ENCODE results near the gene GATD1.

Gene GATD1

DNA sequence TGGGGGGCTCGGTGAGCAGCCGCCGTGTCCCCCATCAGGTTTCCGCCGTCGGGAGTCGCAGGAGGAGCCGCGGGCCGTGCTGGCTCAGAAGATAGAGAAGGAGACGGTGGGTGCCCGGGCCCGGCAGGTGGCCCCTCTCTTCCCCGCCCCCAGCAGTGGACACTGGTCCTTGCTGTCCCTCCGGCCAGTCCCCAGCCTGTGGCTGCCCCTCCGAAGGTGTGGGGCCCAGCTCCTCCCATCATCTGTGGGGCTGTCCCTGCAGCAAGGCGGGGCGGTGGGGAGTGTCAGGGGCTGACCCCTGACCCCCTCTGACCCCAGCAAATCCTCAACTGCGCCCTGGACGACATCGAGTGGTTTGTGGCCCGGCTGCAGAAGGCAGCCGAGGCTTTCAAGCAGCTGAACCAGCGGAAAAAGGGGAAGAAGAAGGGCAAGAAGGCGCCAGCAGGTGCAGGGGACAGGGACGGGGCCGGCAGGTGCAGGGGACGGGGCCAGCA, 56.0 kb downstream of the GATD1 start:
- no peak overlapping the region for H3K4me3 ChIP-seq (ENCODE audit: low read depth, low read length)
- TF ChIP-seq, protein P1, sequence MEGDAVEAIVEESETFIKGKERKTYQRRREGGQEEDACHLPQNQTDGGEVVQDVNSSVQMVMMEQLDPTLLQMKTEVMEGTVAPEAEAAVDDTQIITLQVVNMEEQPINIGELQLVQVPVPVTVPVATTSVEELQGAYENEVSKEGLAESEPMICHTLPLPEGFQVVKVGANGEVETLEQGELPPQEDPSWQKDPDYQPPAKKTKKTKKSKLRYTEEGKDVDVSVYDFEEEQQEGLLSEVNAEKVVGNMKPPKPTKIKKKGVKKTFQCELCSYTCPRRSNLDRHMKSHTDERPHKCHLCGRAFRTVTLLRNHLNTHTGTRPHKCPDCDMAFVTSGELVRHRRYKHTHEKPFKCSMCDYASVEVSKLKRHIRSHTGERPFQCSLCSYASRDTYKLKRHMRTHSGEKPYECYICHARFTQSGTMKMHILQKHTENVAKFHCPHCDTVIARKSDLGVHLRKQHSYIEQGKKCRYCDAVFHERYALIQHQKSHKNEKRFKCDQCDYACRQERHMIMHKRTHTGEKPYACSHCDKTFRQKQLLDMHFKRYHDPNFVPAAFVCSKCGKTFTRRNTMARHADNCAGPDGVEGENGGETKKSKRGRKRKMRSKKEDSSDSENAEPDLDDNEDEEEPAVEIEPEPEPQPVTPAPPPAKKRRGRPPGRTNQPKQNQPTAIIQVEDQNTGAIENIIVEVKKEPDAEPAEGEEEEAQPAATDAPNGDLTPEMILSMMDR (IDR thresholded peaks at IDR 0.05; ENCODE audit: low read depth, low read length): no peak

DNA sequence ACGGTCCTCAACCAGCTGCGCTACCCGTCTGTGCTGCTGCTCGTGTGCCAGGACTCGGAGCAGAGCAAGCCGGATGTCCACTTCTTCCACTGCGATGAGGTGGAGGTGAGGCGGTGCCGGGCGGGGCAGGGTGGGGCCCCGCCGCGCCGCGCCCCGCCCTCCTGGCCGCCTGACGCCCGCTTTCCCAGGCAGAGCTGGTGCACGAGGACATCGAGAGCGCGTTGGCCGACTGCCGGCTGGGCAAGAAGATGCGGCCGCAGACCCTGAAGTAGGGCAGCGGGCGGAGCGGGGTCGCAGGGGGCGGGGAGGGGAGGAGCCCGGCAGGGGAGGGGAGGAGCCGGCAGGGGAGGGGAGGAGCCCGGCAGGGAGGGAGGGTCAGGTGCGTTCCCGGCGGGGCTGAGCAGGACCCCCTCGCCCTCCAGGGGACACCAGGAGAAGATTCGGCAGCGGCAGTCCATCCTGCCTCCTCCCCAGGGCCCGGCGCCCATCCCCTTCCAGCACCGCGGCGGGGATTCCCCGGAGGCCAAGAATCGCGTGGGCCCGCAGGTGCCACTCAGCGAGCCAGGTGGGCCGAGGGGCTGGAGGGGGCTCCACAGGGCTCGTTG, 56.5 kb downstream of the GATD1 start:
- TF ChIP-seq, protein P1 (IDR thresholded peaks at IDR 0.05; ENCODE audit: low read depth, low read length): no peak
- H3K4me3 ChIP-seq (ENCODE audit: low read depth, low read length): no peak overlapping the region

DNA sequence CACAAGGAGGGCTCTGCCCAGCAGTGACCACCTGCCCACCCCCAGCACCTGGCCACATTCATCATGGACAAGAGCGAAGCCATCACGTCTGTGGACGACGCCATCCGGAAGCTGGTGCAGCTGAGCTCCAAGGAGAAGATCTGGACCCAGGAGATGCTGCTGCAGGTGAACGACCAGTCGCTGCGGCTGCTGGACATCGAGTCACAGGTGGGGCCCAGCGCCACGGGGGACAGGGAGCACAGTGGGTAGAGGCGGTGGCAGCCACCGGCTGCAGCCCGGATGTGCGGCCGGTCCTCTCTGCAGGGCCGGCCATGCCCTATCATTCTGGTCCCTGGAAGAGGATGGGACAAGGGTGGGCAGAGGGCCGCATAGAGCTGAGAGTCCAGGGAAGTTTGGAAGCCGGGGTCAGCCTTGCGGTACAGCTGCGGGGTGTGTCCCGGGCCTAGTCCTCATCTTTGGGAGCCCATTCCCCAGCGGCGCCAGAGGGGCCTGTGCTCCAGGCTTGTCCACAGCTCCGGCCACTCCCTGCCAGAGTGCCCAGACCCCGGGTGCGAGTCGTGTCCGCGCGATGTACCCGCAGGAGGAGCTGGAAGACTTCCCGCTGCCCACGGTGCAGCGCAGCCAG, 57.2 kb downstream of the GATD1 start:
- TF ChIP-seq, protein P1 (IDR thresholded peaks at IDR 0.05; ENCODE audit: low read depth, low read length): no peak
- no peak overlapping the region for H3K4me3 ChIP-seq (ENCODE audit: low read depth, low read length)

DNA sequence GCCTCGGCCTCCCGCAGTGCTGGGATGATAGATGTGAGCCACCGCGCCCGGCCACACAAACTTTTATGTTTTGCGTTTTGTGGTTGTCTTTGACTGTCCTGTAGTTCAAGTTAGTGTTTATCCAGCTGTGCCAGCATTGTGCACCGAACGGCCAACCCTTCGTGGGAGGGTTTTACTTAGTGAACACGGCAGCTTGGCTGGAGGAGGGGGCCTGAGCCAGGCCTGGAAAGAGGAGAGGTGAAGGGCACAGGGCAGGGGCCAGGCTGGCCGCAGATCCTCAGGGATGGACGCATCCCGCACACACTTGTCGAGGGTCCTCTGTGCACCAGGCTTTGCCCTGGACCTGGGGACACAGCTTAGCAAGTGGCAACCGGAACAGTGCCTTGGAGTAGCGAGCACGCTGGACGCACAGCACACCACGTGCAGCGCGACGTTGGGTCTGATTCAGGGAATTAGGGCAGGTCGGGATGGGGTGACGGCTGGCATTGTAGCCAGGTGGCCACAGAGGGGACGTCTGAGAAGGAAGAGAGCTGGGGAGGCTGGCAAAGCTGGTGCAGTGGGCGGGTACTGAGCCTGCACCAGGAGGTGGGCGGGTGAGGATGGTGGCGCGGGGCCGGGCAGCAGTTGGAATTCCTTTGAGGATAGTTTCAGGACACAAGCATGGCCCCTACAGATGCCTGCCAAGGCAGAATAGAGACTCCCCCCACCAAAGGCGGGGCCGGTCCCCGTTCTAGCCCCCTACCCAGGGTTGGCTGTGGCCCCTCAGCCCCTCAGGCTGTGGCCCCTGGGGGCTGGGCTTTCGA, 57.9 kb downstream of the GATD1 start:
- TF ChIP-seq, protein P1 (IDR thresholded peaks at IDR 0.05; ENCODE audit: low read depth, low read length): no peak
- H3K4me3 ChIP-seq (ENCODE audit: low read depth, low read length): no peak overlapping the region

Data from WI38 (cell line).